SK-N-SH treated with all-trans-retinoic acid at 6 μM for 48 hours (cell line): ENCODE data around the gene RAET1E.

Source experiments
- ATAC-seq: fragments of 200-7000 bp; cut with Tn5 transposase; 3 replicates; pipeline ENCODE4 v1.9.1; 2020; ENCODE audit warnings: mild to moderate bottlenecking, moderate library complexity
- ARNTL ChIP-seq: fragments of 450-650 bp; formaldehyde crosslinking; IDR thresholded peaks from 2 replicates; pipeline ENCODE4 v1.5.0; 2020; ENCODE audit warnings: low read depth, mild to moderate bottlenecking, moderate library complexity, borderline replicate concordance
- BACH2 ChIP-seq: fragments of 250-450 bp; sonication (Bioruptor Pico); IDR thresholded peaks from 2 replicates; pipeline ENCODE4 v1.9.0; 2021; ENCODE audit warnings: mild to moderate bottlenecking, borderline replicate concordance
- CSDC2 ChIP-seq: fragments of 250-450 bp; sonication (Bioruptor Pico); IDR thresholded peaks from 2 replicates; pipeline ENCODE4 v1.5.0; 2020; ENCODE audit warnings: mild to moderate bottlenecking, moderate library complexity
- ESRRG ChIP-seq: fragments of 250-450 bp; sonication (Bioruptor Pico); IDR thresholded peaks from 2 replicates; pipeline ENCODE4 v1.6.1; 2021; ENCODE audit warnings: mild to moderate bottlenecking
- GLIS3 ChIP-seq: fragments of 250-450 bp; sonication (Bioruptor Pico); IDR thresholded peaks from 2 replicates; pipeline ENCODE4 v1.5.0; 2020; ENCODE audit warnings: mild to moderate bottlenecking, moderate library complexity
- ISL1 ChIP-seq: fragments of 250-450 bp; sonication (Bioruptor Pico); IDR thresholded peaks from 2 replicates; pipeline ENCODE4 v2.1.2; 2022; ENCODE audit warnings: mild to moderate bottlenecking, moderate library complexity
- OSR1 ChIP-seq: fragments of 250-450 bp; sonication (Bioruptor Pico); IDR thresholded peaks from 2 replicates; pipeline ENCODE4 v1.8.0; 2022; ENCODE audit warnings: moderate library complexity, mild to moderate bottlenecking, inconsistent platforms
- RARB ChIP-seq: fragments of 250-450 bp; sonication (Bioruptor Pico); IDR thresholded peaks from 2 replicates; pipeline ENCODE4 v1.8.0; 2021; ENCODE audit warnings: mild to moderate bottlenecking, moderate library complexity
- SNAI2 ChIP-seq: fragments of 250-450 bp; sonication (Bioruptor Pico); IDR thresholded peaks from 2 replicates; pipeline ENCODE4 v1.5.0; 2020; ENCODE audit warnings: mild to moderate bottlenecking, moderate library complexity
- TCF4 ChIP-seq: fragments of 250-450 bp; sonication (Bioruptor Pico); IDR thresholded peaks from 2 replicates; pipeline ENCODE4 v1.8.0; 2021; ENCODE audit warnings: mild to moderate bottlenecking, moderate library complexity, borderline replicate concordance
- TOX ChIP-seq: fragments of 250-450 bp; sonication (Bioruptor Pico); IDR thresholded peaks from 2 replicates; pipeline ENCODE4 v1.8.0; 2021; ENCODE audit warnings: mild to moderate bottlenecking, moderate library complexity, borderline replicate concordance
- ZC3H10 ChIP-seq: fragments of 250-450 bp; sonication (Bioruptor Pico); IDR thresholded peaks from 2 replicates; pipeline ENCODE4 v1.5.1; 2021; ENCODE audit warnings: mild to moderate bottlenecking, moderate library complexity
- ZFP3 ChIP-seq: fragments of 250-450 bp; sonication (Bioruptor Pico); IDR thresholded peaks from 2 replicates; pipeline ENCODE4 v1.5.0; 2020; ENCODE audit warnings: mild to moderate bottlenecking, moderate library complexity
- ZFP30 ChIP-seq: fragments of 450-650 bp; formaldehyde crosslinking; IDR thresholded peaks from 2 replicates; pipeline ENCODE4 v1.5.0; 2022; ENCODE audit warnings: mild to moderate bottlenecking, moderate library complexity
- ZNF565 ChIP-seq: fragments of 450-650 bp; formaldehyde crosslinking; conservative IDR thresholded peaks from 2 replicates; pipeline ENCODE4 v1.5.0; 2020; ENCODE audit warnings: low read depth, mild to moderate bottlenecking, moderate library complexity
- ZNF70 ChIP-seq: fragments of 450-650 bp; formaldehyde crosslinking; IDR thresholded peaks from 2 replicates; pipeline ENCODE4 v1.5.0; 2020; ENCODE audit warnings: mild to moderate bottlenecking, moderate library complexity
- ZNF8 ChIP-seq: fragments of 450-650 bp; formaldehyde crosslinking; IDR thresholded peaks from 2 replicates; pipeline ENCODE4 v1.5.0; 2020; ENCODE audit warnings: mild to moderate bottlenecking, moderate library complexity
- TF ChIP-seq, protein P1 (sequence below): fragments of 250-450 bp; sonication (Bioruptor Pico); IDR thresholded peaks from 2 replicates; pipeline ENCODE4 v1.5.0; 2020; ENCODE audit warnings: mild to moderate bottlenecking, moderate library complexity
- TF ChIP-seq, protein P2 (sequence below): fragments of 250-450 bp; sonication (Bioruptor Pico); IDR thresholded peaks from 2 replicates; pipeline ENCODE4 v1.8.0; 2021; ENCODE audit warnings: low read depth, mild to moderate bottlenecking, moderate library complexity, borderline replicate concordance
- TF ChIP-seq, protein P3 (sequence below): fragments of 250-450 bp; sonication (Bioruptor Pico); IDR thresholded peaks from 2 replicates; pipeline ENCODE4 v1.5.1; 2021; ENCODE audit warnings: mild to moderate bottlenecking, moderate library complexity
- TF ChIP-seq, protein P4 (sequence below): fragments of 250-450 bp; sonication (Bioruptor Pico); IDR thresholded peaks from 2 replicates; pipeline ENCODE4 v1.8.0; 2020; ENCODE audit warnings: mild to moderate bottlenecking, moderate library complexity, borderline replicate concordance
- TF ChIP-seq, protein P5 (sequence below): fragments of 250-450 bp; sonication (Bioruptor Pico); IDR thresholded peaks from 2 replicates; pipeline ENCODE4 v1.5.1; 2020; ENCODE audit warnings: low read depth, mild to moderate bottlenecking, moderate library complexity

The RAET1E gene

DNA sequence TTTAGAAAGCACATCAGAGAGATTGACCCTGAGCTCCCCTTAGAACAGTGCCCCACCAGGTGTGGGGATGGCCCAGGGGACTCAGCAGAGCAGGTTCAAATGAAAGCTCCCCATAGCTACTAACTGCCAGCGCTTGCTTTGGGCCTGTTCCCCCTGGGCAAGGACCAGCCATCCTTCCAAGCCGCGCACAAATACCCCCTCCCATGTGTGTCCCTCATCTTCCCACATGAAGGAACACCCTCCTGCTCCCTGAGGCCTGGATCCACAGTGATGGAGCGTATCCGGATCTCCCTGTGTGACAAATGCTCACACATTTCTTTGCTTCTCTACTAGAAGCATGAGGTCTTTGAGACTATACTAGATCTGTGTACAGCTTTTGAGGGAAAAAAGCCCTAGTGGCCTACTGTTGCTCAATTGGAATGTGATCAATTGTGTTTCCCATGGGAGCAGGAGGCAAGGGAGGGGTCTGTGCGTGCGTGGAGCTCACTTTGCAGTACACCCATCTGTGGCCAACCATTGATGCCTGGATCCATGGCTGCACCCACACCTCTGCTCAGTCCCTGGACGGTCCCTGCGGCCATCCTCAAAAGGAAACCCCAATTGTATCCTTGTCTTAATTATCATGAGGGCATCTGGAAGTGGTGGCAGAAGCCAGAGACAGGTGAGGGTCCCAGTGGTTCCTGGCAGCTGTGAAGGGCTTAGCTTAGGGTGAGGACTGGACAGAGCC, 26.5 kb upstream of the RAET1E start:
- TF ChIP-seq, protein P1, sequence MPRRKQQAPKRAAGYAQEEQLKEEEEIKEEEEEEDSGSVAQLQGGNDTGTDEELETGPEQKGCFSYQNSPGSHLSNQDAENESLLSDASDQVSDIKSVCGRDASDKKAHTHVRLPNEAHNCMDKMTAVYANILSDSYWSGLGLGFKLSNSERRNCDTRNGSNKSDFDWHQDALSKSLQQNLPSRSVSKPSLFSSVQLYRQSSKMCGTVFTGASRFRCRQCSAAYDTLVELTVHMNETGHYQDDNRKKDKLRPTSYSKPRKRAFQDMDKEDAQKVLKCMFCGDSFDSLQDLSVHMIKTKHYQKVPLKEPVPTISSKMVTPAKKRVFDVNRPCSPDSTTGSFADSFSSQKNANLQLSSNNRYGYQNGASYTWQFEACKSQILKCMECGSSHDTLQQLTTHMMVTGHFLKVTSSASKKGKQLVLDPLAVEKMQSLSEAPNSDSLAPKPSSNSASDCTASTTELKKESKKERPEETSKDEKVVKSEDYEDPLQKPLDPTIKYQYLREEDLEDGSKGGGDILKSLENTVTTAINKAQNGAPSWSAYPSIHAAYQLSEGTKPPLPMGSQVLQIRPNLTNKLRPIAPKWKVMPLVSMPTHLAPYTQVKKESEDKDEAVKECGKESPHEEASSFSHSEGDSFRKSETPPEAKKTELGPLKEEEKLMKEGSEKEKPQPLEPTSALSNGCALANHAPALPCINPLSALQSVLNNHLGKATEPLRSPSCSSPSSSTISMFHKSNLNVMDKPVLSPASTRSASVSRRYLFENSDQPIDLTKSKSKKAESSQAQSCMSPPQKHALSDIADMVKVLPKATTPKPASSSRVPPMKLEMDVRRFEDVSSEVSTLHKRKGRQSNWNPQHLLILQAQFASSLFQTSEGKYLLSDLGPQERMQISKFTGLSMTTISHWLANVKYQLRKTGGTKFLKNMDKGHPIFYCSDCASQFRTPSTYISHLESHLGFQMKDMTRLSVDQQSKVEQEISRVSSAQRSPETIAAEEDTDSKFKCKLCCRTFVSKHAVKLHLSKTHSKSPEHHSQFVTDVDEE: no peak
- TF ChIP-seq, protein P2, sequence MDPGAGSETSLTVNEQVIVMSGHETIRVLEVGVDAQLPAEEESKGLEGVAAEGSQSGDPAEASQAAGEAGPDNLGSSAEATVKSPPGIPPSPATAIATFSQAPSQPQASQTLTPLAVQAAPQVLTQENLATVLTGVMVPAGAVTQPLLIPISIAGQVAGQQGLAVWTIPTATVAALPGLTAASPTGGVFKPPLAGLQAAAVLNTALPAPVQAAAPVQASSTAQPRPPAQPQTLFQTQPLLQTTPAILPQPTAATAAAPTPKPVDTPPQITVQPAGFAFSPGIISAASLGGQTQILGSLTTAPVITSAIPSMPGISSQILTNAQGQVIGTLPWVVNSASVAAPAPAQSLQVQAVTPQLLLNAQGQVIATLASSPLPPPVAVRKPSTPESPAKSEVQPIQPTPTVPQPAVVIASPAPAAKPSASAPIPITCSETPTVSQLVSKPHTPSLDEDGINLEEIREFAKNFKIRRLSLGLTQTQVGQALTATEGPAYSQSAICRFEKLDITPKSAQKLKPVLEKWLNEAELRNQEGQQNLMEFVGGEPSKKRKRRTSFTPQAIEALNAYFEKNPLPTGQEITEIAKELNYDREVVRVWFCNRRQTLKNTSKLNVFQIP (CRISPR knock-in tag): no peak
- no peak for TF ChIP-seq TCF4 (CRISPR knock-in tag)
- TF ChIP-seq BACH2 (CRISPR knock-in tag): no peak
- TF ChIP-seq, protein P3, sequence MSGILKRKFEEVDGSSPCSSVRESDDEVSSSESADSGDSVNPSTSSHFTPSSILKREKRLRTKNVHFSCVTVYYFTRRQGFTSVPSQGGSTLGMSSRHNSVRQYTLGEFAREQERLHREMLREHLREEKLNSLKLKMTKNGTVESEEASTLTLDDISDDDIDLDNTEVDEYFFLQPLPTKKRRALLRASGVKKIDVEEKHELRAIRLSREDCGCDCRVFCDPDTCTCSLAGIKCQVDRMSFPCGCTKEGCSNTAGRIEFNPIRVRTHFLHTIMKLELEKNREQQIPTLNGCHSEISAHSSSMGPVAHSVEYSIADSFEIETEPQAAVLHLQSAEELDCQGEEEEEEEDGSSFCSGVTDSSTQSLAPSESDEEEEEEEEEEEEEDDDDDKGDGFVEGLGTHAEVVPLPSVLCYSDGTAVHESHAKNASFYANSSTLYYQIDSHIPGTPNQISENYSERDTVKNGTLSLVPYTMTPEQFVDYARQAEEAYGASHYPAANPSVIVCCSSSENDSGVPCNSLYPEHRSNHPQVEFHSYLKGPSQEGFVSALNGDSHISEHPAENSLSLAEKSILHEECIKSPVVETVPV (CRISPR knock-in tag): no peak
- TF ChIP-seq SNAI2 (CRISPR knock-in tag): no peak
- TF ChIP-seq ZNF565: no peak
- TF ChIP-seq ZC3H10 (CRISPR knock-in tag): no peak
- TF ChIP-seq CSDC2 (CRISPR knock-in tag): no peak
- TF ChIP-seq, protein P4, sequence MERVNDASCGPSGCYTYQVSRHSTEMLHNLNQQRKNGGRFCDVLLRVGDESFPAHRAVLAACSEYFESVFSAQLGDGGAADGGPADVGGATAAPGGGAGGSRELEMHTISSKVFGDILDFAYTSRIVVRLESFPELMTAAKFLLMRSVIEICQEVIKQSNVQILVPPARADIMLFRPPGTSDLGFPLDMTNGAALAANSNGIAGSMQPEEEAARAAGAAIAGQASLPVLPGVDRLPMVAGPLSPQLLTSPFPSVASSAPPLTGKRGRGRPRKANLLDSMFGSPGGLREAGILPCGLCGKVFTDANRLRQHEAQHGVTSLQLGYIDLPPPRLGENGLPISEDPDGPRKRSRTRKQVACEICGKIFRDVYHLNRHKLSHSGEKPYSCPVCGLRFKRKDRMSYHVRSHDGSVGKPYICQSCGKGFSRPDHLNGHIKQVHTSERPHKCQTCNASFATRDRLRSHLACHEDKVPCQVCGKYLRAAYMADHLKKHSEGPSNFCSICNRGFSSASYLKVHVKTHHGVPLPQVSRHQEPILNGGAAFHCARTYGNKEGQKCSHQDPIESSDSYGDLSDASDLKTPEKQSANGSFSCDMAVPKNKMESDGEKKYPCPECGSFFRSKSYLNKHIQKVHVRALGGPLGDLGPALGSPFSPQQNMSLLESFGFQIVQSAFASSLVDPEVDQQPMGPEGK (CRISPR knock-in tag): no peak
- no peak for TF ChIP-seq ISL1 (CRISPR knock-in tag)
- TF ChIP-seq TOX: no peak
- no peak for TF ChIP-seq GLIS3 (CRISPR knock-in tag)
- no peak for TF ChIP-seq ZFP3 (CRISPR knock-in tag)
- TF ChIP-seq, protein P5, sequence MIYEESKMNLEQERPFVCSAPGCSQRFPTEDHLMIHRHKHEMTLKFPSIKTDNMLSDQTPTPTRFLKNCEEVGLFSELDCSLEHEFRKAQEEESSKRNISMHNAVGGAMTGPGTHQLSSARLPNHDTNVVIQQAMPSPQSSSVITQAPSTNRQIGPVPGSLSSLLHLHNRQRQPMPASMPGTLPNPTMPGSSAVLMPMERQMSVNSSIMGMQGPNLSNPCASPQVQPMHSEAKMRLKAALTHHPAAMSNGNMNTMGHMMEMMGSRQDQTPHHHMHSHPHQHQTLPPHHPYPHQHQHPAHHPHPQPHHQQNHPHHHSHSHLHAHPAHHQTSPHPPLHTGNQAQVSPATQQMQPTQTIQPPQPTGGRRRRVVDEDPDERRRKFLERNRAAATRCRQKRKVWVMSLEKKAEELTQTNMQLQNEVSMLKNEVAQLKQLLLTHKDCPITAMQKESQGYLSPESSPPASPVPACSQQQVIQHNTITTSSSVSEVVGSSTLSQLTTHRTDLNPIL (CRISPR knock-in tag): no peak
- no peak for TF ChIP-seq ZNF8 (CRISPR knock-in tag)
- no peak for TF ChIP-seq ARNTL (CRISPR knock-in tag)
- no peak for TF ChIP-seq OSR1 (CRISPR knock-in tag)
- TF ChIP-seq ZFP30 (CRISPR knock-in tag): no peak
- TF ChIP-seq ZNF70: no peak
- no peak for ATAC-seq

DNA sequence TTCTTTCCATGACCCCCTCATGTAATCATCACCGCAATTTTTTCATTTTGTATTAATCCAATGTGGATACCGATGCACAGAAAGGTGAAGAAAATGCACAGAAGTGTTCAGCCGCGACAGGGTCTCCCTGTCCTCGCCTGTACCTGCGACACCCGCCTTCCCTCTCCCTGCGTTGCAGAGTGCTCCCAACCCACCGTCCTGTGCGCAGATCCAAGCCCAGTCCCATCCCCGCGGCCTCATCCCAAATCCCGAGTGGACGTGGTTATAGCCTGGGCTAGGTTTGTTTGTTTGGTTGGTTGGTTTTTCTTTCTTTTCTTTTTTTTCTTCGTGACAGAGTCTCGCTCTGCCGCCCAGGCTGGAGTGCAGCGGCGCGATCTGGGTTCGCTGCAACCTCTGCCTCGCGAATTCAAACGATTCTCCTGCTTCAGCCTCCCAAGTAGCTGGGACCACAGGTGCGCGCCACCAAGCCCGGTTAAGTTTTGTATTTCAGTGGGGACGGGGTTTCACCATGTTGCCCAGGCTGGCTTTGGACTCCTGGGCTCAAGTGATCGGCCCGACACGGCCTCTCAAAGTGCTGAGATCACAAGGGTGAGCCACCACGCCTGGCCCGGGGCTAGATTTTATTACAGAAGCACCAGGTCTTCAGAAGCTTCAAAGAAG, 25.5 kb upstream of the RAET1E start:
- ATAC-seq: peak; percentile 14
- TF ChIP-seq BACH2 (CRISPR knock-in tag): no peak
- TF ChIP-seq, protein P5 (CRISPR knock-in tag): no peak
- no peak for TF ChIP-seq GLIS3 (CRISPR knock-in tag)
- TF ChIP-seq RARB (CRISPR knock-in tag): no peak
- TF ChIP-seq, protein P1: no peak
- no peak for TF ChIP-seq TCF4 (CRISPR knock-in tag)
- no peak for TF ChIP-seq ESRRG (CRISPR knock-in tag)
- TF ChIP-seq CSDC2 (CRISPR knock-in tag): no peak
- TF ChIP-seq, protein P4 (CRISPR knock-in tag): no peak
- TF ChIP-seq ISL1 (CRISPR knock-in tag): no peak
